ENCODE measurements around the gene EVPL. TPM values are rescaled to one million over a fixed set of nuclear protein-coding genes. Genes with fewer than 3 reads are reported as not detected.

Gene EVPL
- total and polyA plus RNA-seq, 2 of the 13 experiments (the other 11 are each of a cell fraction or from before 2014, with no cell fraction given): 2.1 to 8.2 TPM

- 0 out of 2 replicates have a peak, but pooled peaks have one; percentile 39 for TF ChIP-seq ZNF232 (CRISPR knock-in tag; IDR thresholded peaks at IDR 0.05; ENCODE audit: borderline replicate concordance)
- peak; percentile 60; the same call in 1 of the 2 replicates for TF ChIP-seq ZNF710 (CRISPR knock-in tag; IDR thresholded peaks at IDR 0.05; ENCODE audit: borderline replicate concordance)
- TF ChIP-seq SNAPC2 (CRISPR knock-in tag; IDR thresholded peaks at IDR 0.05): no peak
- peak; percentile 16 for TF ChIP-seq HNRNPLL (IDR thresholded peaks at IDR 0.05; ENCODE audit: low read depth, low read length, poor library complexity, severe bottlenecking)
- TF ChIP-seq ONECUT2 (CRISPR knock-in tag; IDR thresholded peaks at IDR 0.05): no peak
- TF ChIP-seq NFIB (CRISPR knock-in tag; IDR thresholded peaks at IDR 0.05; ENCODE audit: borderline replicate concordance): no peak
- TF ChIP-seq ZNF451 (CRISPR knock-in tag; IDR thresholded peaks at IDR 0.05): 0 out of 2 replicates have a peak, but pooled peaks have one; percentile 35
- TF ChIP-seq ZNF761 (CRISPR knock-in tag; conservative IDR thresholded peaks at IDR 0.05): no peak
- TF ChIP-seq RXRA (CRISPR knock-in tag; IDR thresholded peaks at IDR 0.05): peak; percentile 15; the same call in 1 of the 2 replicates
- peak; percentile 25; the same call in 1 of the 2 replicates for TF ChIP-seq HIVEP1 (CRISPR knock-in tag; IDR thresholded peaks at IDR 0.05)
- TF ChIP-seq BRCA1 (CRISPR knock-in tag; IDR thresholded peaks at IDR 0.05): no peak
- TF ChIP-seq ZNF367 (CRISPR knock-in tag; IDR thresholded peaks at IDR 0.05; ENCODE audit: borderline replicate concordance): no peak
- TF ChIP-seq KDM2A (CRISPR knock-in tag; IDR thresholded peaks at IDR 0.05; ENCODE audit: borderline replicate concordance, low read depth): peak; percentile 16; the same call in 1 of the 2 replicates
- no peak for TF ChIP-seq ZNF431 (CRISPR knock-in tag; IDR thresholded peaks at IDR 0.05; ENCODE audit: borderline replicate concordance, low read depth)
- peak in 1 of 2 experiments; percentile 17; a peak in 1 of 4 replicates for TF ChIP-seq HMGXB4 (CRISPR knock-in tag; IDR thresholded peaks at IDR 0.05; ENCODE audit: borderline replicate concordance in 1 of 2, low read depth in 1 of 2)
- TF ChIP-seq GZF1 (CRISPR knock-in tag; IDR thresholded peaks at IDR 0.05): peak; percentile 9; the same call in 1 of the 2 replicates
- peak; percentile 90 for TF ChIP-seq ZNF263 (CRISPR knock-in tag; IDR thresholded peaks at IDR 0.05)
- TF ChIP-seq SP5 (CRISPR knock-in tag; IDR thresholded peaks at IDR 0.05; ENCODE audit: borderline replicate concordance, low read depth): 0 out of 2 replicates have a peak, but pooled peaks have one; percentile 19
- TF ChIP-seq, protein P1, sequence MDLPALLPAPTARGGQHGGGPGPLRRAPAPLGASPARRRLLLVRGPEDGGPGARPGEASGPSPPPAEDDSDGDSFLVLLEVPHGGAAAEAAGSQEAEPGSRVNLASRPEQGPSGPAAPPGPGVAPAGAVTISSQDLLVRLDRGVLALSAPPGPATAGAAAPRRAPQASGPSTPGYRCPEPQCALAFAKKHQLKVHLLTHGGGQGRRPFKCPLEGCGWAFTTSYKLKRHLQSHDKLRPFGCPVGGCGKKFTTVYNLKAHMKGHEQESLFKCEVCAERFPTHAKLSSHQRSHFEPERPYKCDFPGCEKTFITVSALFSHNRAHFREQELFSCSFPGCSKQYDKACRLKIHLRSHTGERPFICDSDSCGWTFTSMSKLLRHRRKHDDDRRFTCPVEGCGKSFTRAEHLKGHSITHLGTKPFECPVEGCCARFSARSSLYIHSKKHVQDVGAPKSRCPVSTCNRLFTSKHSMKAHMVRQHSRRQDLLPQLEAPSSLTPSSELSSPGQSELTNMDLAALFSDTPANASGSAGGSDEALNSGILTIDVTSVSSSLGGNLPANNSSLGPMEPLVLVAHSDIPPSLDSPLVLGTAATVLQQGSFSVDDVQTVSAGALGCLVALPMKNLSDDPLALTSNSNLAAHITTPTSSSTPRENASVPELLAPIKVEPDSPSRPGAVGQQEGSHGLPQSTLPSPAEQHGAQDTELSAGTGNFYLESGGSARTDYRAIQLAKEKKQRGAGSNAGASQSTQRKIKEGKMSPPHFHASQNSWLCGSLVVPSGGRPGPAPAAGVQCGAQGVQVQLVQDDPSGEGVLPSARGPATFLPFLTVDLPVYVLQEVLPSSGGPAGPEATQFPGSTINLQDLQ (CRISPR knock-in tag; IDR thresholded peaks at IDR 0.05): no peak
- TF ChIP-seq ZMYM2 (CRISPR knock-in tag; IDR thresholded peaks at IDR 0.05): peak; percentile 69; the same call in 1 of the 2 replicates
- TF ChIP-seq MTF2 (CRISPR knock-in tag; IDR thresholded peaks at IDR 0.05; ENCODE audit: borderline replicate concordance): peak; percentile 97
- no peak for TF ChIP-seq JUN (CRISPR knock-in tag; IDR thresholded peaks at IDR 0.05)
Observed at GRCh38 chr17:76074390-76075363, 47.6 kb upstream of the EVPL start, which contains the start of gene GALR2 (continued).

All from HepG2 (cell line).